ENCODE measurements around the gene CCDC30. TPM values are rescaled to one million over a fixed set of nuclear protein-coding genes. Genes with fewer than 3 reads are reported as not detected.

CCDC30 gene
- polyA plus RNA-seq, 1 donor (not counting 4 experiments of a cell fraction or from before 2014, with no cell fraction given), result 0.35 TPM

GRCh38 chr1:42698081-42698813 is 235.2 kb downstream of the CCDC30 start:
- H3K9ac ChIP-seq (ENCODE audit: control insufficient read depth, extremely low read depth, insufficient read depth, low read length), result no peak overlapping the region
- TF ChIP-seq CTCF (optimal IDR thresholded peaks at IDR 0.05 in 1 of 3, IDR thresholded peaks at IDR 0.05 in 1 of 3, conservative IDR thresholded peaks at IDR 0.05 in 1 of 3; ENCODE audit: extremely low read depth in 1 of 3, insufficient read depth in 2 of 3, low read length in 3 of 3) (no peak), EZH2 (IDR thresholded peaks at IDR 0.05; ENCODE audit: low read length) (no peak)
- peaks cover 68% of the 10 kb centered on the region for H3K79me2 ChIP-seq (ENCODE audit: control insufficient read depth, insufficient read depth, low read length)
- no peak overlapping the region for H2AFZ ChIP-seq (ENCODE audit: control insufficient read depth, low read length)
- H3K27me3 ChIP-seq (ENCODE audit: control insufficient read depth, extremely low read depth, insufficient read depth, low read length), result no peaks in the 10 kb centered on the region
- H3K27ac ChIP-seq (ENCODE audit: control insufficient read depth, insufficient read depth, low read length), result no peak overlapping the region
- DNase-seq (ENCODE audit: low read depth, low spot score) (no peak), FAIRE-seq (no peak)
- dilution Hi-C loops (cut with MboI; ENCODE audit: extremely low pct_ligation_motif_present, low sequenced_read_pairs), result no loop called here
- H3K4me3 ChIP-seq (ENCODE audit: control insufficient read depth in 2 of 3, extremely low read depth in 1 of 3, insufficient read depth in 2 of 3, low read depth in 1 of 3, low read length in 3 of 3), result no peak overlapping the region
- no peaks in the 10 kb centered on the region for H3K4me1 ChIP-seq (ENCODE audit: control insufficient read depth, extremely low read depth, insufficient read depth, low read length)
- no peaks in the 10 kb centered on the region for H3K9me3 ChIP-seq (ENCODE audit: control insufficient read depth, low read depth, low read length)
- no peak overlapping the region for H3K4me2 ChIP-seq (ENCODE audit: control insufficient read depth, extremely low read depth, insufficient read depth, low read depth, low read length)
- H3K9me1 ChIP-seq (ENCODE audit: control insufficient read depth, extremely low read depth, insufficient read depth, low read length), result peaks cover 3% of the 10 kb centered on the region
- H4K20me1 ChIP-seq (ENCODE audit: control insufficient read depth, extremely low read depth, insufficient read depth, low read length), result peaks cover 12% of the 10 kb centered on the region
- H3K36me3 ChIP-seq (ENCODE audit: control insufficient read depth in 2 of 2, extremely low read depth in 1 of 2, insufficient read depth in 2 of 2, low read length in 2 of 2), result peaks cover 29 to 58% of the 10 kb centered on the region in 2 experiments

GRCh38 chr1:42700006-42700405 is 236.9 kb downstream of the CCDC30 start:
- H3K4me1 ChIP-seq (ENCODE audit: control insufficient read depth, extremely low read depth, insufficient read depth, low read length), result no peaks in the 10 kb centered on the region
- H3K9ac ChIP-seq (ENCODE audit: control insufficient read depth, extremely low read depth, insufficient read depth, low read length), result no peak overlapping the region
- H3K9me3 ChIP-seq (ENCODE audit: control insufficient read depth, low read depth, low read length), result no peaks in the 10 kb centered on the region
- no peak overlapping the region for H3K27ac ChIP-seq (ENCODE audit: control insufficient read depth, insufficient read depth, low read length)
- TF ChIP-seq EZH2 (IDR thresholded peaks at IDR 0.05; ENCODE audit: low read length) (no peak), CTCF (optimal IDR thresholded peaks at IDR 0.05 in 1 of 3, IDR thresholded peaks at IDR 0.05 in 1 of 3, conservative IDR thresholded peaks at IDR 0.05 in 1 of 3; ENCODE audit: extremely low read depth in 1 of 3, insufficient read depth in 2 of 3, low read length in 3 of 3) (no peak)
- peaks cover 34 to 49% of the 10 kb centered on the region in 2 experiments for H3K36me3 ChIP-seq (ENCODE audit: control insufficient read depth in 2 of 2, extremely low read depth in 1 of 2, insufficient read depth in 2 of 2, low read length in 2 of 2)
- no peak overlapping the region for H2AFZ ChIP-seq (ENCODE audit: control insufficient read depth, low read length)
- H3K9me1 ChIP-seq (ENCODE audit: control insufficient read depth, extremely low read depth, insufficient read depth, low read length), result peaks cover 3% of the 10 kb centered on the region
- FAIRE-seq (no peak), DNase-seq (ENCODE audit: low read depth, low spot score) (no peak)
- H3K79me2 ChIP-seq (ENCODE audit: control insufficient read depth, insufficient read depth, low read length), result peaks cover 58% of the 10 kb centered on the region
- dilution Hi-C loops (cut with MboI; ENCODE audit: extremely low pct_ligation_motif_present, low sequenced_read_pairs), result no loop called here
- H3K4me3 ChIP-seq (ENCODE audit: control insufficient read depth in 2 of 3, extremely low read depth in 1 of 3, insufficient read depth in 2 of 3, low read depth in 1 of 3, low read length in 3 of 3), result no peak overlapping the region
- H4K20me1 ChIP-seq (ENCODE audit: control insufficient read depth, extremely low read depth, insufficient read depth, low read length), result peaks cover 10% of the 10 kb centered on the region
- H3K4me2 ChIP-seq (ENCODE audit: control insufficient read depth, extremely low read depth, insufficient read depth, low read depth, low read length), result no peak overlapping the region
- no peaks in the 10 kb centered on the region for H3K27me3 ChIP-seq (ENCODE audit: control insufficient read depth, extremely low read depth, insufficient read depth, low read length)

Measured in keratinocyte (primary cell).